Stimulated activated naive B cell treated with anti-CD40 and anti-IgM and Interleukin-4, amounts not matched to agents 10 μg/mL and 1 μg/mL and 100 μg/mL, for 72 hours (primary cell): ENCODE results near the gene ZNF723.
A peak's percentile ranks its signal among the peaks of the same experiment; 100 is the strongest.
"Not testable (repeated sequence)": the region's sequence is repeated elsewhere in the genome, so short reads cannot be mapped to it uniquely, and the experiment has no call there.

Source experiments
- ATAC-seq, 2 donors: fragments of 150-1000 bp; cut with Tn5 transposase; replicated peaks; 2 replicates each; pipeline ENCODE4 v1.10.0; 2021; ENCODE audit warnings: moderate library complexity in 1 of 2
- DNase-seq: peaks from one replicate; pipeline ENCODE4 v3.0.0; 2021
- H3K27ac Mint-ChIP-seq: one replicate; pipeline ENCODE4 v1.8.0; 2022; ENCODE audit warnings: mild to moderate bottlenecking, mixed read lengths
- H3K27me3 Mint-ChIP-seq, 2 donors: one replicate each; pipeline ENCODE4 v1.8.0; 2022; ENCODE audit warnings: mixed read lengths in 2 of 2
- H3K36me3 Mint-ChIP-seq, 2 donors: one replicate each; pipeline ENCODE4 v1.8.0; 2022; ENCODE audit warnings: mixed read lengths in 2 of 2, mild to moderate bottlenecking in 1 of 2
- H3K4me1 Mint-ChIP-seq, 2 donors: one replicate each; pipeline ENCODE4 v1.8.0; 2022; ENCODE audit warnings: mixed read lengths in 2 of 2, mild to moderate bottlenecking in 1 of 2
- H3K4me3 Mint-ChIP-seq, 2 donors: one replicate each; pipeline ENCODE4 v1.8.0; 2022; ENCODE audit warnings: mild to moderate bottlenecking in 2 of 2, mixed read lengths in 2 of 2, moderate library complexity in 1 of 2
- H3K9me3 Mint-ChIP-seq, 2 donors: one replicate each; pipeline ENCODE4 v1.8.0; 2022; ENCODE audit warnings: mixed read lengths in 2 of 2, mild to moderate bottlenecking in 1 of 2

ZNF723 gene

DNA sequence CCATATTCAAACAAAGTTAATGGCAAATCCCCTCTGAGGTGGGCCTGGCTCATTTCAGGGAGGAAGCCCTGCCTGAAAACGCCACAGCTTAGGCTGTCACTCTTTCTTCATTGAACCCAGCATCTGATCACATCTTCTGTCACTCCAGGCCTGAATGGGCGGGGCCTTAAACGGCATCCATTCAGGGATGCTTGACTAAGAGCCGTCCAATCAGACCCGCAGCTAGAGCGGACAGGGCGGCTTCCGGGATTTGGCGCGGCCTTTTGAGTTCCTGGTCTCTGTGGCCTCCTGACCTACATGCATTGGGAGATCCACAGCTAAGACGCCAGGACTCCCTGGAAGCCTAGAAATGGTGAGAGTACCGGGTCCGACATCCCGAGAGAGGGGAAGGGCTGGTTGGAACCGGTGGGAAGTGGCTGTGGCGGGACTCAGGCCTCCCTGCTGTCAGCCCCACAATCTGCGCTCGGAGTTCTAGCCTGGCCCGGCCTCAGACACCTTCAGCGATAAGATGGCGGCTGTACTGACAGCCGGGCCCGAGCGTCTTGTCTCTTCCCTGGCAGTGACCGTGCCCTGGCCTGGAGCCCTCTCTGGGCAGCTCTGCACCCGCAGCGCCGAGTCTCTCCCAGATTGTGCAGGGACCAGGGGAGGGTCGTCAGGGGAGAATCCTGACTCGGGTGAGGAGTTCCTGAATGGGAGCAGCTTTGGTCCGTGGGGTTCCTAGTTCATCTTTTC, at the start of gene ZNF723:
Gene ZNF723 (plus strand): TSS at position 261 of the 732 bp plus-strand sequence. CDS start 89 bp downstream, at position 350.
- ATAC-seq, result peak; percentile 23 to 43
- Mint-ChIP-seq H3K27ac (no peak within 1 kb of the TSS), H3K4me3 (peak within 1 kb of the TSS; percentile 41 to 67), H3K36me3 (peaks cover 3 to 9% of the 10 kb centered on the region in 2 donors), H3K4me1 (no peaks in the 10 kb centered on the region), H3K9me3 (peaks cover 0 to 12% of the 10 kb centered on the region in 2 donors), H3K27me3 (no peaks in the 10 kb centered on the region)
- no peak for DNase-seq

DNA sequence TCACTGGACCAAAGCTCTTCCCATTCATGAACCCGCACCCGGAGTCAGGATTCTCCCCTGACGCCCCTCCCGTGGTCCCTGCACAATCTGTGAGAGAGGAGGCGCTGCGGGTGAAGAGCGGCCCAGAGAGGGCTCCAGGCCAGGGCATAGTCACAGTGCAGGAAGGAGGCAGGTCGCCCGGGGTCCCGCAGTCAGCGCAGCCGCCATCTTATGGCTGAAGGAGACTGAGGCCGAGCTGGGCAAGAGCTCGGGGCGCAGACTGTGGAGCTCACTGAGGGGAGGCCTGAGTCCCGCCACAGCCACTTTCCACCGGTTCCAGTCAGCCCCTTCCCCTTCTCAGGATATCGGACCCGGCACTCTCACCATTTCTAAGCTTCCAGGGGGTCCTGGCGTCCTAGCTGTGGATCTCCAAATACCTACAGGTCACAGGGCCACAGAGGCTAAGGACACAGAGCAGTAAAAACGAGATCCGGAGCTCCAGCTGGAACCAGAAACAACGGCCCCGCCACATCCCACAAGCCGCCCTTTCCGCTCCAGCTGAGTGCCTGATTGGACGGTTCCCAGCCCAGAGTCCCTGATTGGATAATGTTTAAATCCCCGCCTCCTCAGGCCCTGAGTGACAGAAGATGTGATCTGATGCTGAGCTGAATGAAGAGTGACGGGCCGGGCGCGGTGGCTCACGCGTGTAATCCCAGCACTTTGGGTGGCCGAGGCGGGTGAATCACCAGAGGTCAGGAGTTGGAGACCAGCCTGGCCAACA, 48.3 kb upstream of the ZNF723 start, which contains the start of gene ZNF99:
Gene ZNF99 (minus strand): TSS at position 501 of the 760 bp plus-strand sequence. CDS start 135 bp downstream, at position 366.
- ATAC-seq (peak; percentile 86 to 94), DNase-seq (peak; percentile 37)
- peaks cover 0 to 7% of the 10 kb centered on the region in 2 donors for H3K27me3 Mint-ChIP-seq
- H3K36me3 Mint-ChIP-seq, result peaks cover 4 to 12% of the 10 kb centered on the region in 2 donors
- H3K9me3 Mint-ChIP-seq, result peaks cover 12 to 17% of the 10 kb centered on the region in 2 donors
- H3K27ac Mint-ChIP-seq, result peak within 1 kb of the TSS; percentile 91
- peak within 1 kb of the TSS; percentile 82 for H3K4me3 Mint-ChIP-seq
- H3K4me1 Mint-ChIP-seq, result peaks cover 1 to 6% of the 10 kb centered on the region in 2 donors

DNA sequence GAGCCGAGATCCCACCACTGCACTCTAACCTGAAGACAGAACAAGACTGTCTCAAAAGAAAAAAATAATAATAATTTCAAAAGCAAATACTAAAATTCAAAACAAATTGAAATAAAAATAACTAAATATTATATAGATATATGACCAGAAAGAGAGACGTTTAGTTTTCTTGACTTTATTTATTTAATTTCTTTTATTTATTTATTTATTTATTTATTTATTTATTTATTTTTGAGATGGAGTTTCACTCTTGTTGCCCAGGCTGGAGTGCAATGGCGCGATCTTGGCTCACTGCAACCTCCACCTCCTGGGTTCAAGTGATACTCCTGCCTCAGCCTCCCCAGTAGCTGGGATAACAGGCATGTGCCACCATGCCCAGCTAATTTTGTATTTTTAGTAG, 39.2 kb upstream of the ZNF723 start:
- DNase-seq, H3K4me3 Mint-ChIP-seq, H3K4me1 Mint-ChIP-seq, H3K36me3 Mint-ChIP-seq, ATAC-seq, H3K27me3 Mint-ChIP-seq, H3K27ac Mint-ChIP-seq: not testable (repeated sequence)
- H3K9me3 Mint-ChIP-seq, result peaks cover 20 to 21% of the 10 kb centered on the region in 2 donors

DNA sequence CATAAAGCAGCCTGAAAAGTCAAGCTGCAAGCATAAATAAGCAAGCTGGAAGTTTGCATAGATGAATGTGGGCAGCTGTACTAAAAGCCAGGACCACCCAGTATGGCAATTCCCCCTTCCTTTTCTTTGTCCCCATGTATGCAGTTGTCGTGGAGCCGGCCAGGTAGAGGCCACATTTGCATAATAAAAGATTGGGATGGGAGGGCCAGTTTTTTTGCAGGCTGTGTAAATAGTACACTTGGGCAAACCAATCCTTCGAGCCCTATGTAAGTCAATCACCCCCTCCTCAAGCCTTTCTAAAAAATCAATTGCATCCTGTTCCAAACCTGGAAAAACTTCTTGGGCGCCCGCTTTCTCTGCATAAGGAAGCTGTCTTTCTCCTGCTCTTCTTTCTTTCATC, 35.1 kb upstream of the ZNF723 start:
- Mint-ChIP-seq H3K27ac (no peak overlapping the region), H3K27me3 (no peaks in the 10 kb centered on the region), H3K9me3 (peaks cover 31 to 37% of the 10 kb centered on the region in 2 donors), H3K4me3 (no peak overlapping the region), H3K36me3 (peaks cover 0 to 2% of the 10 kb centered on the region in 2 donors), H3K4me1 (no peaks in the 10 kb centered on the region)
- ATAC-seq (no peak), DNase-seq (no peak)

DNA sequence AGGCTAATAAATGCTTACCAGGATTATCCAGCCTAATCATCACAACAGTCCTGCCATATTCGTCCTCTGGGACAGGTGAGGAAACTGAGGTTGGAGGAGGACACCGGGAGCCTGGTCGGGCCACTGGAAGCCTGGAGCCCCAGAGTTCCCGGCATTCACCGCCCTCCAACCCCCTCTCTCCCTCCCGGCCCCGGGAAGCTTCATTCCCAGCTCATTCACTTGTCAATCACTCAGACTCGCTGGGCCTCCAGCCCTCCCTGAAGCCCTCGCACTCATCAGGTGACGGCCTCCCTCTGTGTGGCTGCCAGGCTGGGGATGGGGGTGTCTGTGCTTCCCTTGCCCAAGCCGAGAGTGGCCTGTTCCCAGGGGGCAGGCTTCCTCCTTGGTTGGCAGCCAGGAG, 25.7 kb upstream of the ZNF723 start:
- H3K36me3 Mint-ChIP-seq, result no peaks in the 10 kb centered on the region
- H3K4me3 Mint-ChIP-seq, result no peak overlapping the region
- H3K9me3 Mint-ChIP-seq, result peaks cover 15 to 18% of the 10 kb centered on the region in 2 donors
- no peak overlapping the region for H3K27ac Mint-ChIP-seq
- no peaks in the 10 kb centered on the region for H3K4me1 Mint-ChIP-seq
- ATAC-seq (no peak), DNase-seq (no peak)
- H3K27me3 Mint-ChIP-seq, result no peaks in the 10 kb centered on the region

DNA sequence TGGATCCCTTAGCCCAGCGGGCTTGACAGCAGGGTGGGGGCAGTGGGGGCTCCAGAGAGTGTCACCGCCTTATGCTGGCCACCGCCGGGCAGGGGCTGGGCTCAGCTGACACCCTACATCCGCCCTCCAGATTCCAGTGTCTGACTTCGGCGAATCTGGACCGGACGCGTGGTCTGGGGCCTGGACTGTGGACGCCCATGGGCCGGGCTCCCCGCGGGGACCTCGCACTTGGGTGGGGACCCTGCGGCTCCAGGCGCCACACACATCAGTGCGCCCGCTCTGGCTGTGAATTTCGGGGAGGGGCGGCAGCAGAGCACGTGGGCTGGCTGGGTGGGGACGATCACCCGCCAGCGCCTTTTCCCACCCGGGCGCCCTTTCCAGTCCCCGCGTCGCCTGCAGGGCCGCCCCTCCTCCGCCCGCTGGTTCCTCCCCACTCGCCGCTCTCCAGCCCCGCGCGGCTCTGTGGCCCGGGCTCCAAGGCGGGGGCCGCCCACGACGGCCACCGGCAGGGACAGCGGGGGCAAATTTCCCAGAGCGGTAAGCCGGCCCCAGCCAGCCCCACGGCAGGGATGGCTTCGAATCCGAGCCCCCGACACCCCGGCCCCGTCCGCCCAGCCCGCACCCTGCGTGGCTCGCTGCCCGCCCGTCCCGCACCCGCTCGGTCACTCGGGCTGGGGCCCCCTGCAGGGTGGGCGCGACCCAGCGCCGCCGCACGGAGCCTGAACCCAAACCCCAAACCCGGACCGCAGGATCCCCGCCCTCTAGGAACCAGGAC, 24.8 kb upstream of the ZNF723 start:
- Mint-ChIP-seq H3K27me3 (no peaks in the 10 kb centered on the region), H3K27ac (no peak overlapping the region), H3K4me3 (no peak overlapping the region), H3K9me3 (peaks cover 14 to 17% of the 10 kb centered on the region in 2 donors), H3K4me1 (no peaks in the 10 kb centered on the region), H3K36me3 (no peaks in the 10 kb centered on the region)
- DNase-seq (no peak), ATAC-seq (no peak)

DNA sequence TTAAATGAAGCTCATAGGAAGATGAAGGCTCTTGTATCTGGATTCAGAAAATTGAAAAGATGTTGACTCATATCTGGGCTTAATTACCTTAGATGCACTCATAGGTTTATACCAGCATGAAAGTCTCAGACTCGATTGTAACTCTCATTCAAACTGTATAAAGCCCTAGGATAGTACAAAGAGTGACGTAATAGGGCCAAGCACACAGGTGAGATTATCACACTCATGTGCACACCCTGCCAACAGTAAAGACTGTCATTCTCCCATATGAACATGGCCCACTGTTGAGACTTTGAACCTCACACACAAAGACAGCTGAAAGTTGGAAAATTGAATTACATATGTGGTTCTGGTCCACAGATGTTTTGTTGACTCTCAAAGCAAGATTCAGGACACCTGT, 18.0 kb upstream of the ZNF723 start:
- no peaks in the 10 kb centered on the region for H3K4me1 Mint-ChIP-seq
- DNase-seq (no peak), ATAC-seq (no peak)
- no peak overlapping the region for H3K27ac Mint-ChIP-seq
- no peaks in the 10 kb centered on the region for H3K27me3 Mint-ChIP-seq
- H3K9me3 Mint-ChIP-seq, result peaks cover 8 to 22% of the 10 kb centered on the region in 2 donors
- H3K36me3 Mint-ChIP-seq, result no peaks in the 10 kb centered on the region
- no peak overlapping the region for H3K4me3 Mint-ChIP-seq

DNA sequence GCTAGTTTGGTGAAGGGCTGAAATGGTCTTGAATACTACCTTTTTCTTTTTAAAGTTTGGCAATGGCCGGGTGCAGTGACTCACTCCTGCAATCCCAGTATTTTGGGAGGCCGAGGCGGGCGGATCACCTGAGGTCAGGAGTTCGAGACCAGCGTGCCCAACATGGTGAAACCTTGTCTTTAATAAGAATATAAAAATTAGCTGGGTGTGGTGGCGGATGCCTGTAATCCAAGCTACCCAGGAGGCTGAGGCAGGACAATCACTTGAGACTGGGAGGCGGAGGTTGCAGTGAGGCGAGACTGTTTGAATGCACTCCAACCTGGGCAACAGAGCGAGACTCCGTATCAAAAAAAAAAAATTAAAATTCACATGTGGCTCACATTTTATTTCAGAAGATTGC, 880 bp upstream of the ZNF723 start:
- ATAC-seq (no peak), DNase-seq (no peak)
- Mint-ChIP-seq H3K9me3 (peaks cover 0 to 12% of the 10 kb centered on the region in 2 donors), H3K36me3 (peaks cover 3 to 9% of the 10 kb centered on the region in 2 donors), H3K4me1 (no peaks in the 10 kb centered on the region), H3K27me3 (no peaks in the 10 kb centered on the region), H3K4me3 (no peak overlapping the region), H3K27ac (no peak overlapping the region)

DNA sequence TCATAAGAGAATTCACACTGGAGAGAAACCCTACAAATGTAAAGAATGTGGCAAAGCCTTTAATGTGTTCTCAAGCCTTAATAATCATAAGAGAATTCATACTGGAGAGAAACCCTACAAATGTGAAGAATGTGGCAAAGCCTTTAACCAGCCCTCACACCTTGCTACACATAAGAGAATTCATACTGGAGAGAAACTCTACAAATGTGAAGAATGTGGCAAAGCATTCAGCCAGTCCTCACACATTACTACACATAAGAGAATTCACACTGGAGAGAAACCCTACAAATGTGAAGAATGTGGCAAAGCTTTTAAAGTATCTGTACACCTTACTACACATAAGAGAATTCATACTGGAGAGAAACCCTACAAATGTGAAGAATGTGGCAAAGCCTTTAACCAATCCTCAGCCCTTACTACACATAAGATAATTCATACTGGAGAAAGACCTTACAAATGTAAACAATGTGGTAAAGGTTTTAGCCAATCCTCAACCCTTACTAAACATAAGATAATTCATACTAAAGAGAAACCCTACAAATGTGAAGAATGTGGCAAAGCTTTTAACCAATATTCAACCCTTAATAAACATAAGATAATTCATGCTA, 25.7 kb downstream of the ZNF723 start:
- not testable (repeated sequence) for H3K27ac Mint-ChIP-seq, H3K27me3 Mint-ChIP-seq, ATAC-seq, H3K4me3 Mint-ChIP-seq, DNase-seq, H3K4me1 Mint-ChIP-seq
- Mint-ChIP-seq H3K36me3 (peaks cover 2 to 13% of the 10 kb centered on the region in 2 donors), H3K9me3 (peaks cover 14 to 30% of the 10 kb centered on the region in 2 donors)

DNA sequence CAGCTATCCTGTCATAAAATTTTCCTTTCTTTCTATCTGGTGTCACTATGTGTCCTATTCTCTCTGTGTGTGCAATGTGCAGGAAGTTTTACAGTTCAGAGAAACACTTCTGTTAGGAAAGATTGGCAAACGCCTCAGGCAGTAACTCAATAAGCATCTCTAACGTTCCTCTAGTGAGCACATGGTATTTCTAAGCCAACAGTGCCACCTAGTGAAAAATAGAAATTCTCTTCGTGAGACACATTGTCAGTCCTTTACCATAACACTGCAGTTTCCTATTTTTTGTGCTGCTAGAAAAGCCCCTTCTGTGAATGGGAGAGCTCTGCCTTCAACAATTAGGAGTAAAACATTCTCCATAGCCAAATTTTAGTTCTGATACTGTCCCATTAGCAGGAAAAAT, 50.7 kb downstream of the ZNF723 start:
- H3K27me3 Mint-ChIP-seq, result no peaks in the 10 kb centered on the region
- H3K27ac Mint-ChIP-seq, result no peak overlapping the region
- ATAC-seq, result peak; percentile 82
- no peaks in the 10 kb centered on the region for H3K4me1 Mint-ChIP-seq
- H3K36me3 Mint-ChIP-seq, result no peaks in the 10 kb centered on the region
- no peak overlapping the region for H3K4me3 Mint-ChIP-seq
- peaks cover 15 to 21% of the 10 kb centered on the region in 2 donors for H3K9me3 Mint-ChIP-seq
- no peak for DNase-seq

DNA sequence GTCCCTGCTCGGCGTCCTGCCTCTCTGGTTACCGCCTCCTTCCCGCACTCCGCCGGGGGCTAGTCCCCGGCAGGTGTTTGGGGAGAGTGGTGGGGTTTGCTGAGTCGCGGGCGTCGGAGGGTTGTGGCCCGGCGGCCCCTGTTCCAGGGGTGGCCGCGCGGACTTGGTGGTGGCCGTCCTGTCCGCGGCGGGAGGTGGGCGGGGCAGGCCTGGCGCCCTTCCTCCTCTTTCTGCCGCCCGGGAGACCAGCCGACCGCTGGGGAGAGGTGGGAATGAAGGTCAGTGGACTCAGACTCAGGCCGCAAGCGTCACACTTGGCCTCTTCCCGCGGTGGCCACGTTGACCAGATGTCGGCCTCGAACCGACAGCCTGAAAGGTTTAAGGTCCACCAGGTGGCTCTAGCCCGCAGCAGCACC, 61.8 kb downstream of the ZNF723 start:
- no peak overlapping the region for H3K4me3 Mint-ChIP-seq
- DNase-seq (no peak), ATAC-seq (no peak)
- no peaks in the 10 kb centered on the region for H3K4me1 Mint-ChIP-seq
- H3K9me3 Mint-ChIP-seq, result peaks cover 4 to 11% of the 10 kb centered on the region in 2 donors
- peaks cover 0 to 1% of the 10 kb centered on the region in 2 donors for H3K36me3 Mint-ChIP-seq
- no peaks in the 10 kb centered on the region for H3K27me3 Mint-ChIP-seq
- no peak overlapping the region for H3K27ac Mint-ChIP-seq

DNA sequence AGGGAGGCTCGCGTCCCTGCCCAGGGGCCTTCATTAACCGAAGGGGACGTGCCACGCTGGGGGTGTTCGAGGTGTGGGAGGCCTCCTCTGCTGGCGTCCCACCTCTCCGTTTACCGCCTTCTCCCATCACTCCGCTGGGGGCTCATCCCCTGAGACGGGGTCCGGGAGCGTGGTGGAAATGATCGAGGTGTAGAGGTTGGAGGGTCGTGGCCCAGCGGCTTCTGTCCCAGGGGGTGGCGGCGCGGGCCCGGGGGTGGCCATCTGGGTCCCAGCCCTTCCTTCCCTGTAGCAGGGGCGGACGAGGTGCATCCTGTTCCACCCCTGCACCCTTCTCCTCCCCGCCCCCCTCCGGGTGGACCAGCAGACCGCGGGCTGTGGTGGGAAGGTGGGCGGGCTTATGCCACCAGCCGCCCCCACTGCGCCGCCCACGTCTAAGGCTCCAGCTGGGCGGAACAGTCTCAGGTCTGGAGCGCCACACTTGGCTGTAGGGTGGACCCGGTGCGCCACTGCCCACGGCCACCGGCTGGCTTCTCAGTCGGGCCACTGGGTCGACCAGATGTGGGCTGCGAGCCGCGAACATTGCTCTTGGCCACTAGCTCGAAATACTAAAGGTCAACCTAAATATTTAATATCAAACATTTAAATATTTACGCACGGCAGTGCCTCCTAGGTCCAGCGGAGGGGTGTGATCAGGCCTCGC, 69.5 kb downstream of the ZNF723 start:
- Mint-ChIP-seq H3K9me3 (peaks cover 23 to 24% of the 10 kb centered on the region in 2 donors), H3K27ac (no peak overlapping the region), H3K27me3 (no peaks in the 10 kb centered on the region), H3K36me3 (peaks cover 2 to 3% of the 10 kb centered on the region in 2 donors), H3K4me3 (no peak overlapping the region), H3K4me1 (no peaks in the 10 kb centered on the region)
- ATAC-seq (no peak), DNase-seq (no peak)
